Measurements from ENCODE around the gene ADNP2. TPM values are rescaled to one million over a fixed set of nuclear protein-coding genes. Genes with fewer than 3 reads are reported as not detected.

Gene ADNP2
- total RNA-seq, 1 donor from 2014 or later, result 19.2 TPM

- DNase-seq (ENCODE audit: extremely low spot score, unreplicated experiment), result peak; percentile 57
- Mint-ChIP-seq H3K9me3 (ENCODE audit: unreplicated experiment) (no peaks in the 10 kb centered on the region), H3K36me3 (ENCODE audit: unreplicated experiment) (no peaks in the 10 kb centered on the region), H3K4me1 (ENCODE audit: unreplicated experiment) (peaks cover 30% of the 10 kb centered on the region), H3K27me3 (ENCODE audit: unreplicated experiment) (no peaks in the 10 kb centered on the region), H3K27ac (ENCODE audit: unreplicated experiment) (no peak overlapping the region), H3K4me3 (ENCODE audit: unreplicated experiment) (no peak overlapping the region)
- TF ChIP-seq CTCF (IDR thresholded peaks at IDR 0.05), result no peak
Measured at GRCh38 chr18:80067897-80068296, 41.2 kb upstream of the ADNP2 start.

- Mint-ChIP-seq H3K27me3 (ENCODE audit: unreplicated experiment) (no peaks in the 10 kb centered on the region), H3K4me1 (ENCODE audit: unreplicated experiment) (peaks cover 30% of the 10 kb centered on the region), H3K36me3 (ENCODE audit: unreplicated experiment) (no peaks in the 10 kb centered on the region), H3K9me3 (ENCODE audit: unreplicated experiment) (no peaks in the 10 kb centered on the region), H3K4me3 (ENCODE audit: unreplicated experiment) (no peak overlapping the region), H3K27ac (ENCODE audit: unreplicated experiment) (peak overlapping the region; percentile 75)
- peak; percentile 48 for DNase-seq (ENCODE audit: extremely low spot score, unreplicated experiment)
- TF ChIP-seq CTCF (IDR thresholded peaks at IDR 0.05), result no peak
Measured at GRCh38 chr18:80068571-80069272, 40.3 kb upstream of the ADNP2 start.

- no peak for TF ChIP-seq CTCF (IDR thresholded peaks at IDR 0.05)
- Mint-ChIP-seq H3K4me1 (ENCODE audit: unreplicated experiment) (peaks cover 30% of the 10 kb centered on the region), H3K27ac (ENCODE audit: unreplicated experiment) (no peak overlapping the region), H3K36me3 (ENCODE audit: unreplicated experiment) (no peaks in the 10 kb centered on the region), H3K27me3 (ENCODE audit: unreplicated experiment) (no peaks in the 10 kb centered on the region), H3K9me3 (ENCODE audit: unreplicated experiment) (no peaks in the 10 kb centered on the region), H3K4me3 (ENCODE audit: unreplicated experiment) (no peak overlapping the region)
- peak; percentile 44 for DNase-seq (ENCODE audit: extremely low spot score, unreplicated experiment)
Measured at GRCh38 chr18:80070825-80071224, 38.2 kb upstream of the ADNP2 start.

GRCh38 chr18:80074183-80074582 lies 34.9 kb upstream of the ADNP2 start:
- Mint-ChIP-seq H3K27me3 (ENCODE audit: unreplicated experiment) (no peaks in the 10 kb centered on the region), H3K9me3 (ENCODE audit: unreplicated experiment) (no peaks in the 10 kb centered on the region), H3K27ac (ENCODE audit: unreplicated experiment) (no peak overlapping the region), H3K4me3 (ENCODE audit: unreplicated experiment) (no peak overlapping the region), H3K4me1 (ENCODE audit: unreplicated experiment) (peaks cover 10% of the 10 kb centered on the region), H3K36me3 (ENCODE audit: unreplicated experiment) (no peaks in the 10 kb centered on the region)
- no peak for TF ChIP-seq CTCF (IDR thresholded peaks at IDR 0.05)
- peak; percentile 65 for DNase-seq (ENCODE audit: extremely low spot score, unreplicated experiment)

GRCh38 chr18:80074697-80075096 lies 34.4 kb upstream of the ADNP2 start:
- H3K4me3 Mint-ChIP-seq (ENCODE audit: unreplicated experiment), result no peak overlapping the region

More at GRCh38 chr18:80074697-80075096, 34.4 kb upstream of the ADNP2 start:
- Mint-ChIP-seq H3K36me3 (ENCODE audit: unreplicated experiment) (no peaks in the 10 kb centered on the region), H3K27ac (ENCODE audit: unreplicated experiment) (no peak overlapping the region), H3K27me3 (ENCODE audit: unreplicated experiment) (no peaks in the 10 kb centered on the region), H3K4me1 (ENCODE audit: unreplicated experiment) (peaks cover 5% of the 10 kb centered on the region), H3K9me3 (ENCODE audit: unreplicated experiment) (no peaks in the 10 kb centered on the region)
- DNase-seq (ENCODE audit: extremely low spot score, unreplicated experiment), result peak; percentile 40
- no peak for TF ChIP-seq CTCF (IDR thresholded peaks at IDR 0.05)

Measured in osteocyte (in vitro differentiated cells).